ENCODE measurements around the gene CCT5.
"Not testable (repeated sequence)": the region's sequence is repeated elsewhere in the genome, so short reads cannot be mapped to it uniquely, and the experiment has no call there.

CCT5 gene

GRCh38 chr5:10257870-10258269 is 7.8 kb downstream of the CCT5 start:
- Mint-ChIP-seq H3K27ac (peak overlapping the region; percentile 20), H3K4me1 (peaks cover 21% of the 10 kb centered on the region), H3K9me3 (no peaks in the 10 kb centered on the region), H3K36me3 (peaks cover 78% of the 10 kb centered on the region), H3K4me3 (no peak overlapping the region), H3K27me3 (no peaks in the 10 kb centered on the region)
- CTCF ChIA-PET, result interaction anchor here (0.7 kb wide), 1 partner anchor 120 kb away, joined by 4 read pairs; no protein-coding TSS in a partner anchor
- DNase-seq, result no peak

GRCh38 chr5:10259899-10260298 is 9.8 kb downstream of the CCT5 start:
- peaks cover 86% of the 10 kb centered on the region for H3K36me3 Mint-ChIP-seq
- CTCF ChIA-PET, result no interaction called here

GRCh38 chr5:10261065-10261464 is 11.0 kb downstream of the CCT5 start:
- Mint-ChIP-seq H3K4me1 (peaks cover under 1% of the 10 kb centered on the region), H3K27ac (no peak overlapping the region), H3K27me3 (no peaks in the 10 kb centered on the region), H3K36me3 (peaks cover 83% of the 10 kb centered on the region), H3K4me3 (no peak overlapping the region), H3K9me3 (no peaks in the 10 kb centered on the region)
- no peak for DNase-seq
- CTCF ChIA-PET, result no interaction called here

More at GRCh38 chr5:10259899-10260298, 9.8 kb downstream of the CCT5 start:
- Mint-ChIP-seq H3K27ac (no peak overlapping the region), H3K9me3 (no peaks in the 10 kb centered on the region), H3K4me1 (peaks cover 5% of the 10 kb centered on the region), H3K27me3 (no peaks in the 10 kb centered on the region), H3K4me3 (no peak overlapping the region)
- no peak for DNase-seq

GRCh38 chr5:10262121-10262774 is 12.2 kb downstream of the CCT5 start:
- no peak for DNase-seq
- Mint-ChIP-seq H3K27me3 (no peaks in the 10 kb centered on the region), H3K27ac (no peak overlapping the region), H3K4me1 (no peaks in the 10 kb centered on the region), H3K36me3 (peaks cover 80% of the 10 kb centered on the region), H3K9me3 (no peaks in the 10 kb centered on the region), H3K4me3 (no peak overlapping the region)
- CTCF ChIA-PET, result interaction anchor here (3.1 kb wide), 1 partner anchor 11 kb away, joined by 7 read pairs; no protein-coding TSS in a partner anchor

- no peak overlapping the region for H3K4me3 Mint-ChIP-seq
- DNase-seq, result no peak
- CTCF ChIA-PET, result interaction anchor here (3.1 kb wide), 1 partner anchor 12 kb away, joined by 7 read pairs; no protein-coding TSS in a partner anchor
- peaks cover 77% of the 10 kb centered on the region for H3K36me3 Mint-ChIP-seq
- no peak overlapping the region for H3K27ac Mint-ChIP-seq
- H3K27me3 Mint-ChIP-seq, result no peaks in the 10 kb centered on the region
- no peaks in the 10 kb centered on the region for H3K9me3 Mint-ChIP-seq
- H3K4me1 Mint-ChIP-seq, result no peaks in the 10 kb centered on the region
Observed at GRCh38 chr5:10262995-10263394, 12.9 kb downstream of the CCT5 start.

GRCh38 chr5:10264604-10265003 is 14.5 kb downstream of the CCT5 start:
- CTCF ChIA-PET, result interaction anchor here (3.1 kb wide), 1 partner anchor 13 kb away, joined by 7 read pairs; no protein-coding TSS in a partner anchor
- Mint-ChIP-seq H3K27me3 (no peaks in the 10 kb centered on the region), H3K4me3 (no peak overlapping the region), H3K36me3 (peaks cover 63% of the 10 kb centered on the region), H3K4me1 (no peaks in the 10 kb centered on the region), H3K9me3 (no peaks in the 10 kb centered on the region), H3K27ac (no peak overlapping the region)
- no peak for DNase-seq

- no peak for DNase-seq
- Mint-ChIP-seq H3K27me3 (no peaks in the 10 kb centered on the region), H3K4me3 (no peak overlapping the region), H3K36me3 (peaks cover 55% of the 10 kb centered on the region), H3K4me1 (no peaks in the 10 kb centered on the region), H3K27ac (no peak overlapping the region), H3K9me3 (no peaks in the 10 kb centered on the region)
- CTCF ChIA-PET, result interaction anchor here (1.2 to 3.1 kb wide), 2 partner anchors 14 to 18 kb away, joined by 4 to 7 read pairs; no protein-coding TSS in a partner anchor
Observed at GRCh38 chr5:10265245-10266109, 15.4 kb downstream of the CCT5 start.

GRCh38 chr5:10266137-10266536 is 16.1 kb downstream of the CCT5 start:
- no peaks in the 10 kb centered on the region for H3K4me1 Mint-ChIP-seq
- peaks cover 48% of the 10 kb centered on the region for H3K36me3 Mint-ChIP-seq
- no peak for DNase-seq
- CTCF ChIA-PET, result interaction anchor here (1.2 kb wide), 1 partner anchor 17 kb away, joined by 4 read pairs; no protein-coding TSS in a partner anchor
- H3K27ac Mint-ChIP-seq, result no peak overlapping the region
- H3K27me3 Mint-ChIP-seq, result no peaks in the 10 kb centered on the region
- H3K4me3 Mint-ChIP-seq, result no peak overlapping the region
- no peaks in the 10 kb centered on the region for H3K9me3 Mint-ChIP-seq

GRCh38 chr5:10266839-10267238 is 16.8 kb downstream of the CCT5 start:
- DNase-seq, result no peak
- Mint-ChIP-seq H3K9me3 (no peaks in the 10 kb centered on the region), H3K27me3 (peaks cover under 1% of the 10 kb centered on the region), H3K27ac (no peak overlapping the region), H3K4me3 (no peak overlapping the region), H3K4me1 (no peaks in the 10 kb centered on the region), H3K36me3 (peaks cover 44% of the 10 kb centered on the region)
- CTCF ChIA-PET, result no interaction called here

GRCh38 chr5:10268100-10268499 is 18.0 kb downstream of the CCT5 start:
- Mint-ChIP-seq H3K27ac (no peak overlapping the region), H3K9me3 (peaks cover 3% of the 10 kb centered on the region), H3K27me3 (peaks cover 12% of the 10 kb centered on the region)

GRCh38 chr5:10272053-10272874 is 22.2 kb downstream of the CCT5 start:
- CTCF ChIA-PET, result no interaction called here
- Mint-ChIP-seq H3K4me1 (peaks cover 28% of the 10 kb centered on the region), H3K27ac (no peak overlapping the region), H3K9me3 (peaks cover 3% of the 10 kb centered on the region), H3K27me3 (peaks cover 32% of the 10 kb centered on the region), H3K4me3 (no peak overlapping the region), H3K36me3 (peaks cover 1% of the 10 kb centered on the region)
- no peak for DNase-seq

More at GRCh38 chr5:10268100-10268499, 18.0 kb downstream of the CCT5 start:
- DNase-seq, result no peak
- no peak overlapping the region for H3K4me3 Mint-ChIP-seq
- H3K4me1 Mint-ChIP-seq, result peaks cover 10% of the 10 kb centered on the region
- peaks cover 33% of the 10 kb centered on the region for H3K36me3 Mint-ChIP-seq
- CTCF ChIA-PET, result no interaction called here

GRCh38 chr5:10272875-10273209 is 22.8 kb downstream of the CCT5 start:
- DNase-seq, H3K27ac Mint-ChIP-seq, H3K4me3 Mint-ChIP-seq, H3K36me3 Mint-ChIP-seq, CTCF ChIA-PET, H3K9me3 Mint-ChIP-seq: not testable (repeated sequence)
- Mint-ChIP-seq H3K27me3 (peaks cover 32% of the 10 kb centered on the region), H3K4me1 (peaks cover 28% of the 10 kb centered on the region)

GRCh38 chr5:10275460-10275859 is 25.4 kb downstream of the CCT5 start:
- no peak overlapping the region for H3K4me3 Mint-ChIP-seq
- DNase-seq, result no peak
- H3K27me3 Mint-ChIP-seq, result peaks cover 41% of the 10 kb centered on the region
- H3K9me3 Mint-ChIP-seq, result peaks cover 3% of the 10 kb centered on the region
- H3K27ac Mint-ChIP-seq, result no peak overlapping the region
- CTCF ChIA-PET, result interaction anchor here (1.2 kb wide), 1 partner anchor 8 kb away, joined by 4 read pairs; no protein-coding TSS in a partner anchor
- peaks cover 28% of the 10 kb centered on the region for H3K4me1 Mint-ChIP-seq
- H3K36me3 Mint-ChIP-seq, result no peaks in the 10 kb centered on the region

- H3K4me3 Mint-ChIP-seq, result no peak overlapping the region
- peaks cover 41% of the 10 kb centered on the region for H3K27me3 Mint-ChIP-seq
- no peak for DNase-seq
- H3K27ac Mint-ChIP-seq, result no peak overlapping the region
- peaks cover 3% of the 10 kb centered on the region for H3K9me3 Mint-ChIP-seq
- CTCF ChIA-PET, result interaction anchor here (1.2 kb wide), 1 partner anchor 8 kb away, joined by 4 read pairs; no protein-coding TSS in a partner anchor
- no peaks in the 10 kb centered on the region for H3K36me3 Mint-ChIP-seq
- H3K4me1 Mint-ChIP-seq, result peaks cover 28% of the 10 kb centered on the region
Observed at GRCh38 chr5:10275991-10276390, 25.9 kb downstream of the CCT5 start.
